ENCODE results near the gene TEX2. TPM values are rescaled to one million over a fixed set of nuclear protein-coding genes. Genes with fewer than 3 reads are reported as not detected.

TEX2 gene
- total RNA-seq, 1 donor from 2014 or later, result 41.3 TPM

DNA sequence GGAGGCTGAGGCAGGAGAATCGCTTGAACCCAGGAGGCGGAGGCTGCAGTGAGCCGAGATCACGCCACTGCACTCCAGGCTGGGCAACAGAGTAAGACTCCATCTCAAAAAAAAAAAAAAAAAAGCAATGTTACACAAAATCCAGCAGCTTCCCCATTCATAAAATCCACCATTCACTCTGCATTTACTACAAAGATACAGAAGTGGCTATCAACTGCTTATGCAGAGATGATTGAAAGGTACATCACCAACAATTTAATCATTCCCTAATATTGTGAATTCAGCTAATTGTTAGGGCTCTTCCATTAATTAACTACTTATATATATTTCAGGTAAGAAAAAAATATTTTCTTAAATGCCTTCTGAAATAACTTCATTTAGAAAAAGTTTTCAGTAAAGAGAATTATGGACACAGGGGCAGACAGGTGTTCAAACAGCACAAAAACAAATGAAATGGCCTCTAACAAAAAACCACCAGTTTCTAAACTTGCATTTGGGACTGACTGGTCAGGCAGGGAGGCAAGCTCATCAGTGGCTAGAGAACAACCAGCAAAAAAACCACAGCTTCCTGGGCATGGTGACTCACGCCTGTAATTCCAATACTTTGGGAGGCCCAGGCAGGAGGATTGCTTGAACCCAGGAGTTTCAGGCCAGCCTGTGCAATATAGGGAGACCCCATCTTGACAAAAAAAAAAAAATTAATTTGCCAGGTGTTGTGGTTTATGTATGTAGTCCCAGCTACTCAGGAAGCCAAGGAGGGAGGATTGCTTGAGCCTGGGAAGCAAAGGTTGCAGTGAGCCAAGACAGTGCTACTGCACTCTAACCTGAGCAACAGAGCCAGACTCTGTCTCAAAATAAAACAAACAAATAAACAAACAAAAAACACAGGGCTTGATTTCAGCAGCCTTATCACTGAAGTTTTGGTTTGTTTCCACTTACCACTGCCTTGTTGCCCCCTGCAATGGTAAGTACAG, 159.4 kb downstream of the TEX2 start:
- DNase-seq, result no peak
- ATAC-seq, result no peak
- intact Hi-C loops (cut with DNase I), result no loop called here

DNA sequence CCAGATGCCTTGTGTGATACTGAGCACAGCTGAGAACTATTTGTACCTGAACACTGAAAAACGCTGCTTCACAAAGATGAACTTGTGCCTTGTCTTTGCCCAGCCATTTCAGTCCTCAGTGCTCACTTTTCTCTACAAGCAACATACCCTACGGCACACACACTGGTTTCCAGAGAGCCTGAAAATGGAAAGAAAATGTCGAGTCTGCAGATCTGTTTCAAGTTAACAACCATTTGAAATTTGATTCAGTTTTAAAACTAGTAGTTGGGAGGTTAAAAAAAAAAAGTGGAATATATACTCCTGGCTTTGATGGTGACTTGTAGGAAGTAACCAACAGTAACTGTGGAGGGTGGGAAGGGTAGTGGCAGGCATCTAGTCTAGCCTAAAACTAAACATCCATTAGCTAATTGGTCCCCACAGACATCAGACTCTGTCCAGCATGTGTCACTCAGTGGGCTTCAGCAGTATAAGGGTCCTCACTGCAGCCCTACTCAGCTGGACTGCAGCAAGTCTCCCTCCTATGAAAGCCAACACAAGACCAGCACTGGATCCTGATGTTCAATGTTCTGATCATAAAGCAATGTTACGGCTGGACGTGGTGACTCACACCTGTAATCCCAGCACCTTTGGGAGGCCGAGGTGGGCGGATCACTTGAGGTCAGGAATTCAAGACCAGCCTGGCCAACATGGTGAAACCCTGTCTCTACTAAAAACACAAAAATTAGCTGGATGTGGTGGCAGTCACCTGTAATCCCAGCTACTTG, 160.3 kb downstream of the TEX2 start:
- H3K27me3 ChIP-seq (ENCODE audit: low read depth), result no peaks in the 10 kb centered on the region
- TF ChIP-seq, protein P1, sequence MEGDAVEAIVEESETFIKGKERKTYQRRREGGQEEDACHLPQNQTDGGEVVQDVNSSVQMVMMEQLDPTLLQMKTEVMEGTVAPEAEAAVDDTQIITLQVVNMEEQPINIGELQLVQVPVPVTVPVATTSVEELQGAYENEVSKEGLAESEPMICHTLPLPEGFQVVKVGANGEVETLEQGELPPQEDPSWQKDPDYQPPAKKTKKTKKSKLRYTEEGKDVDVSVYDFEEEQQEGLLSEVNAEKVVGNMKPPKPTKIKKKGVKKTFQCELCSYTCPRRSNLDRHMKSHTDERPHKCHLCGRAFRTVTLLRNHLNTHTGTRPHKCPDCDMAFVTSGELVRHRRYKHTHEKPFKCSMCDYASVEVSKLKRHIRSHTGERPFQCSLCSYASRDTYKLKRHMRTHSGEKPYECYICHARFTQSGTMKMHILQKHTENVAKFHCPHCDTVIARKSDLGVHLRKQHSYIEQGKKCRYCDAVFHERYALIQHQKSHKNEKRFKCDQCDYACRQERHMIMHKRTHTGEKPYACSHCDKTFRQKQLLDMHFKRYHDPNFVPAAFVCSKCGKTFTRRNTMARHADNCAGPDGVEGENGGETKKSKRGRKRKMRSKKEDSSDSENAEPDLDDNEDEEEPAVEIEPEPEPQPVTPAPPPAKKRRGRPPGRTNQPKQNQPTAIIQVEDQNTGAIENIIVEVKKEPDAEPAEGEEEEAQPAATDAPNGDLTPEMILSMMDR (IDR thresholded peaks at IDR 0.05), result no peak
- H3K4me1 ChIP-seq, result peaks cover 30% of the 10 kb centered on the region
- H3K27ac ChIP-seq, result no peak overlapping the region
- H3K9me3 ChIP-seq, result no peaks in the 10 kb centered on the region
- H3K36me3 ChIP-seq, result peaks cover 5% of the 10 kb centered on the region
- no peak for DNase-seq
- intact Hi-C loops (cut with DNase I), result no loop called here
- ATAC-seq, result no peak
- no peak overlapping the region for H3K4me3 ChIP-seq

More for the DNA sequence above, 159.4 kb downstream of the TEX2 start:
- no peak overlapping the region for H3K4me3 ChIP-seq
- H3K9me3 ChIP-seq, result no peaks in the 10 kb centered on the region
- no peaks in the 10 kb centered on the region for H3K36me3 ChIP-seq
- TF ChIP-seq, protein P1 (IDR thresholded peaks at IDR 0.05), result no peak
- no peaks in the 10 kb centered on the region for H3K27me3 ChIP-seq (ENCODE audit: low read depth)
- peaks cover 36% of the 10 kb centered on the region for H3K4me1 ChIP-seq
- no peak overlapping the region for H3K27ac ChIP-seq

DNA sequence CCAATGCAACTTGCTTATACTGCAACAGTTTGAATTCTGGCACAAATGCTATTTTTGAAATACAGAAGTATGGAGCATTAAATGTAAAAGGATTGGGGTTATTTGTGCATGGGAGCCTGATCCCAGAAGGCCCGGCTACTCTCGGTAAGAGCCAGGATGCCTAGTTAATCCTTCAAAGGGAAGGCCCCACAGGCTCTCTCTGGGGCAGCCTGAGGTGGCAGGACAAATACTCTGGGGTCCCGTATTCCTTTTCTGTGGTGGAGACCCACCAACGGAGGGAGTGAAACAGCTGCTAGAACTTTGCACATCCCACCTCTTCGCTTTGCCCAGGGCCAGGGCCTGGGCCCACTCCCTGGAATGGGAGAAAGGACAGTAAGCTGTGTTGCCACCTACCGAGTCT, 163.5 kb downstream of the TEX2 start:
- peaks cover 34% of the 10 kb centered on the region for H3K4me1 ChIP-seq

More for the DNA sequence above, 163.5 kb downstream of the TEX2 start:
- no peak for DNase-seq
- Histone ChIP-seq H3K9me3 (no peaks in the 10 kb centered on the region), H3K4me3 (no peak overlapping the region), H3K27ac (no peak overlapping the region), H3K36me3 (peaks cover 27% of the 10 kb centered on the region), H3K27me3 (ENCODE audit: low read depth) (no peaks in the 10 kb centered on the region)
- intact Hi-C loops (cut with DNase I), result no loop called here
- no peak for ATAC-seq
- TF ChIP-seq, protein P1 (IDR thresholded peaks at IDR 0.05), result no peak

Other genes starting within 250 kb of the TEX2 start
- gene ICAM2, start 242.6 kb downstream of the TEX2 start, total RNA-seq, result 69.2 TPM
- 39.7 TPM for gene ERN1, start 133.1 kb downstream of the TEX2 start, total RNA-seq
- 679 TPM for gene PECAM1, start 127.6 kb upstream of the TEX2 start, total RNA-seq
- 19.6 TPM for gene MILR1, start 185.9 kb upstream of the TEX2 start, total RNA-seq
- 12.0 TPM for gene POLG2, start 233.8 kb upstream of the TEX2 start, total RNA-seq
- 964 TPM for gene DDX5, start 243.0 kb upstream of the TEX2 start, total RNA-seq
- gene CEP95, start 243.7 kb upstream of the TEX2 start, total RNA-seq, result 34.2 TPM

Data from lower lobe of right lung (tissue), 2 donors.